IPS DF 4.7 (cell line): ENCODE data around the gene PRDM15.

Experiments used
- DNase-seq: peaks from one replicate; pipeline ENCODE4 v3.0.0-alpha.2; 2013; ENCODE audit warnings: low spot score; ENCODE audit errors: extremely low read depth

PRDM15 gene

GRCh38 chr21:41825216-41825615 lies 53.9 kb downstream of the PRDM15 start:
- DNase-seq: no peak

GRCh38 chr21:41824466-41825207 lies 54.5 kb downstream of the PRDM15 start:
- no peak for DNase-seq

GRCh38 chr21:41823906-41824305 lies 55.2 kb downstream of the PRDM15 start:
- DNase-seq: no peak

- no peak for DNase-seq
Observed at GRCh38 chr21:41823166-41823565, 56.0 kb downstream of the PRDM15 start.

GRCh38 chr21:41821756-41822431 lies 57.2 kb downstream of the PRDM15 start:
- DNase-seq: no peak

- no peak for DNase-seq
Observed at GRCh38 chr21:41821081-41821755, 57.9 kb downstream of the PRDM15 start.

GRCh38 chr21:41820384-41821080 lies 58.6 kb downstream of the PRDM15 start:
- no peak for DNase-seq

GRCh38 chr21:41819856-41820281 lies 59.3 kb downstream of the PRDM15 start:
- DNase-seq: no peak

GRCh38 chr21:41819236-41819855 lies 59.8 kb downstream of the PRDM15 start:
- no peak for DNase-seq

- DNase-seq: no peak
Observed at GRCh38 chr21:41817877-41818855, 61.0 kb downstream of the PRDM15 start.

GRCh38 chr21:41817228-41817627 lies 61.9 kb downstream of the PRDM15 start:
- peak; percentile 30 for DNase-seq

GRCh38 chr21:41816583-41817165 lies 62.5 kb downstream of the PRDM15 start:
- no peak for DNase-seq

- DNase-seq: no peak
Observed at GRCh38 chr21:41815652-41816582, 63.2 kb downstream of the PRDM15 start.

- no peak for DNase-seq
Observed at GRCh38 chr21:41813226-41813625, 65.9 kb downstream of the PRDM15 start.

- no peak for DNase-seq
Observed at GRCh38 chr21:41812679-41813078, 66.5 kb downstream of the PRDM15 start.

- DNase-seq: no peak
Observed at GRCh38 chr21:41810597-41810932, 68.6 kb downstream of the PRDM15 start.

GRCh38 chr21:41809891-41810596 lies 69.1 kb downstream of the PRDM15 start:
- DNase-seq: no peak

- DNase-seq: no peak
Observed at GRCh38 chr21:41808846-41809245, 70.3 kb downstream of the PRDM15 start.
